Stimulated activated CD8-positive, alpha-beta memory T cell treated with anti-CD3 and anti-CD28 coated beads, Interleukin-15, amount 100 ng/mL, for 48 hours (primary cell): ENCODE measurements around the gene LIMK1.
"Not testable (repeated sequence)": the region's sequence is repeated elsewhere in the genome, so short reads cannot be mapped to it uniquely, and the experiment has no call there.

Experiments
- DNase-seq, 2 donors: peaks; one replicate each; pipeline ENCODE4 v3.0.0-alpha.2; 2020; ENCODE audit warnings: low read depth in 2 of 2

Gene LIMK1

DNA sequence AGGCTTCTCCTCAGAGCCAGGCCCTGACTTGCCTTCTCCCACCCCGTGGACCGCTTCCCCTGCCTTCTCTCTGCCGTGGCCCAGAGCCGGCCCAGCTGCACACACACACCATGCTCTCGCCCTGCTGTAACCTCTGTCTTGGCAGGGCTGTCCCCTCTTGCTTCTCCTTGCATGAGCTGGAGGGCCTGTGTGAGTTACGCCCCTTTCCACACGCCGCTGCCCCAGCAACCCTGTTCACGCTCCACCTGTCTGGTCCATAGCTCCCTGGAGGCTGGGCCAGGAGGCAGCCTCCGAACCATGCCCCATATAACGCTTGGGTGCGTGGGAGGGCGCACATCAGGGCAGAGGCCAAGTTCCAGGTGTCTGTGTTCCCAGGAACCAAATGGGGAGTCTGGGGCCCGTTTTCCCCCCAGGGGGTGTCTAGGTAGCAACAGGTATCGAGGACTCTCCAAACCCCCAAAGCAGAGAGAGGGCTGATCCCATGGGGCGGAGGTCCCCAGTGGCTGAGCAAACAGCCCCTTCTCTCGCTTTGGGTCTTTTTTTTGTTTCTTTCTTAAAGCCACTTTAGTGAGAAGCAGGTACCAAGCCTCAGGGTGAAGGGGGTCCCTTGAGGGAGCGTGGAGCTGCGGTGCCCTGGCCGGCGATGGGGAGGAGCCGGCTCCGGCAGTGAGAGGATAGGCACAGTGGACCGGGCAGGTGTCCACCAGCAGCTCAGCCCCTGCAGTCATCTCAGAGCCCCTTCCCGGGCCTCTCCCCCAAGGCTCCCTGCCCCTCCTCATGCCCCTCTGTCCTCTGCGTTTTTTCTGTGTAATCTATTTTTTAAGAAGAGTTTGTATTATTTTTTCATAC lies 38.0 kb downstream of the LIMK1 start:
- DNase-seq: no peak

DNA sequence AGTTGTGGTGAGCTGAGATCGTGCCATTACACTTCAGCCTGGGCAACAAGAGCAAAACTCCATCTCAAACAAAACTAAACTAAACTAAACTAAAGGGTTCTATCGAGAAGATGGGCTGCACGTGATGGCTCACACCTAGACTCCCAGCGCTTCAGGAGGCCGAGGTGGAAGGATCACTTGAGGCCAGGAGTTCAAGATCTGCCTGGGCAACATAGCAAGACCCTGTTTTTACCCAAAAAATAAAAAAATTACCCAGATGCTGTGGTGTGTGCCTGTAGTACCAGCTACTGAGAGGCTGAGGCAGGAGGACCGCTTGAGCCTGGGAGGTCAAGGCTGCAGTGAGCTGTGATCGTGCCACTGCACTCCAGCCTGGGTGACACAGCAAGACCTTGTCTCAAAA lies 40.3 kb downstream of the LIMK1 start:
- DNase-seq: not testable (repeated sequence)

DNA sequence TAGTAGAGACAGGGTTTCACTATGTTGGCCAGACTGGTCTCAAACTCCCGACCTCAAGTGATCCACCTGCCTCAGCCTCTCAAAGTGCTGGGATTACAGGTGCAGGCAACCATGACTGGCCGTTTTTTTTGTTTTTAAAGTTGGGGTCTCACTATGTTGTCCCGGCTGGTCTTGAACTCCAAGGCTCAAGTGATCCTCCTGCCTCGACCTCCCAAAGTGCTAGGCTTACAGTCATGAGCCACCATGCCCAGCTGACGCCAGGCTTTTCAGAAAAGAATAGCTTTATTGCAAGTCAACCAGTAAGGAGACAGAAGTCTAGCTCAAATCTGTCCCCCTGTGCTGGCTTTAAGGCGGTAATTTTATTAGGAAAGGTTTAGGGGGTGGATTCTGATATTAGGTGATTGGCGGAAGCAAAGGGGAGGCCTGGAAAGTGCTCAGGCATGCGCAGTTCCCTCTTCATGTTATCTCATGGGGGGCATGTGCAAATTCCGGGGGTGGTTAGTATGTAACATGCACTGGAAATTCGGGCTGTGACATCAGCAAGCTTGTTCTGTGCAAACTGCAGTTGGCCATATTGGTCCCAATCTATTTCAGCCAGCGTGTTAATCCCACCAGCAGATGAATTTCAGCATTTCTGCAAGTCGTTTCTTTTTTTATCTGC lies 42.7 kb downstream of the LIMK1 start:
- no peak for DNase-seq

DNA sequence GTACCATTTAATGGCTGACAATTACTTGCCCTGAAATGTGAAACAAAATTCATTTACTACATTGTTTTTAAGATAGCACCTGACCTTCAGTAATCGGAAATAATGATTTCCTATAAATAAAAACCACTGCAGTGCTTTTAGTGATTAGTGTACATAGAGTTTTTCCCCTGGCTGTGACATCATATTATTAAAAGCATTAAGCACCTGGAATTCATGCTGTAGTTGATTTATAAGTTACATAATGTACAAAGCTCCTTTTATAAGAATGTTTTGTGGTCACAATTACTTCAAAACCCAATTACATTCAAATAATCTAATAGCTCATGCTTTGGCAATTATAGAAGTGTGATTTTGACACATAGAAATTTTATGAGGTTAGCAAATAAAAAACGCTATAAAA lies 46.3 kb downstream of the LIMK1 start:
- no peak for DNase-seq

DNA sequence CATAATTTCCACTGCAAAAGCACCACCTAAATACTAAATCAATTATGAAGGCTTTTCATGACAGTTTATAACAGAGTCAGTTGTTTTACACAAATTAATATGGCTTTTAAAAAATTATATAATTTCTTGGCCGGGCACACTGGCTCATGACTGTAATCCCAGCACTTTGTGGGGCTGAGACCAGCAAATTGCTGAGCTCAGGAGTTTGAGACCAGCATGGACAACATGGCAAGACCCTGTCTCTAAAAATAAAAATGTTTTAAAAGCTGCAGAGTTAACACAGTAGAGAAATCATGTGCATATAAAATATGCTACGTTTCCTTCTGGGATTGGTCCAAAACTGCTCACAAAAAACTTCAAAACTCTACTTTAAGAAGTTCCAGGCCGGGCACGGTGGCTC lies 46.9 kb downstream of the LIMK1 start:
- DNase-seq: no peak

DNA sequence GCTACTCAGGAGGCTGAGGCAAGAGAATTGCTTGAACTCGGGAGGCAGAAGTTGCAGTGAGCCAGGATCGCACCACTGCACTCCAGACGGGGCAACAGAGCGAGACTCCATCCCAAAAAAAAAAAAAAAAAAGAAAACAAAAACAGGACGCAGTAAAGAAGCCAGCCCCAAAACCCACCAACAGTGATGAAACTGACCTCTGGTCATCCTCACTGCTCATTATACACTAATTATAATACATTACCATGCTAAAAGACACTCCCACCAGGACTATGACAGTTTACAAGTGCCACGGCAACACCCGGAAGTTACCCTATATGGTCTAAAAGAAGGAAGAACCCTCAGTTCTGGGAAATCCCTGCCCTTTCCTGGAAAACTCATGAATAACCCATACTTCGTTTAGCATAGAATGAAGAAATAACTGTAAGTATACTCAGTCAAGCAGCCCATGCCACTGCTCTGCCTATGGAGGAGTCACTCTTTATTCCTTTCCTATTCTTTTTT lies 50.6 kb downstream of the LIMK1 start:
- no peak for DNase-seq

DNA sequence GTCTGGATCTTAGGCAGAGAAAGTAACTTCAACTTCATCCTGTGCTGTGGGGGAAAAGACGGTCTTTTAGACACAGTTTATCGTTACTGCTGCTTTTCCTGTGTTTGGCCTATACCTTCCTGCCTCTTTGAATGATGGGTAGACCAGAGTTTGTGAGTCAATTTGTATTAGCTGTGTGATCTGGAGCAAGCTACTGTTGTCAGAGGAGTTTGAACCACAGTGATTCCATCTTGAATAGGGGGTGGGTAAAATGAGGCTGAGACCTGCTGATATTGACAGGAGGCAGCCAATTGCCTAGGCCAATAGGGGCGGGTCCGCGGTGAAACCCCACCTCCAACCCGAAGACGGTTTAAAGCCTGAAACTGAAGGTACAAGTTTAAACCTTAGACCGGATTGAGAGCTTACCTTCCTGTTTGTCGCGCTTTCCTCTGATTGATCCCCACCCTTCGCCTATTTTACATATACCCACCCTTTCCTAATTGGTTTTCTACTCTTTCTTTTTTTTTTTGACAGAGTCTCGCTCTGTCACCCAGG lies 54.8 kb downstream of the LIMK1 start:
- DNase-seq: no peak

DNA sequence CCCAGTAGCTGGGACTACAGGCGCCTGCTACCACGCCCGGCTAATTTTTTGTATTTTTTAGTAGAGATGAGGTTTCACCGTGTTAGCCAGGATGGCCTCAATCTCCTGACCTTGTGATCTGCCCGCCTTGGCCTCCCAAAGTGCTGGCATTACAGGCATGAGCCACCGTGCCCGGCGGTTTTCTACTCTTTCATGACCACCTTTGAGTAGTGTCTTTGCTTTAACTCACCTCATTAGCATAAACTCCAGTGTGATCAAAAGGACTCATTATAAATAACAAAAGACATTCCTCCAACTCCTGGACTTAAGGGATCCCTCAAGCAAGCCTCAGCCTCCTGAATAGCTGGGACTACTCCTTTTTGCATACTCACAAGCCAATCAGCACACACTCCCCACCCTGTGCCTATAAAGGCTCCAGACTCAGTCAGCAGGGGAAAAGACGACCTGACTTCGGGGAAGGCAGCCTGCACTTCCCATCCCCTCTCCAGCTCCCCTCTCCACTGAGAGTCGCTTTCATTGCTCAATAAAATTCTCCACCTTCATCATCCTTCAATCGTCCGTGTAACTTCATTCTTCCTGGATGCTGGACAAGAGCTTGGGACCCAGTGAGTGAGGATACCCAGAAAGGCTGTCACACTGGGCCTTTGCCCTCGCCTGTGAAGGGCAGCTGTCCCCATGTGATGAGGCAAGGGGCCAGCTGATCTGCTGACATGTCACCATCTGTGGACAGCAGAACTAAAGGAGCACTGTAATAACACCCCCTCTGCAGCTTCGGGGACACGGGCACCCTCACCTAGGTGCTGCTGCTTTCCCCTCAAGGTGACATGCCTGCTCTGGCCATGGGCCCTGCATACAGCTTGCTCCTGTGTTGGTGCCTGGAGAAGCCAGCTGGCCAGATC lies 55.6 kb downstream of the LIMK1 start:
- DNase-seq: no peak

DNA sequence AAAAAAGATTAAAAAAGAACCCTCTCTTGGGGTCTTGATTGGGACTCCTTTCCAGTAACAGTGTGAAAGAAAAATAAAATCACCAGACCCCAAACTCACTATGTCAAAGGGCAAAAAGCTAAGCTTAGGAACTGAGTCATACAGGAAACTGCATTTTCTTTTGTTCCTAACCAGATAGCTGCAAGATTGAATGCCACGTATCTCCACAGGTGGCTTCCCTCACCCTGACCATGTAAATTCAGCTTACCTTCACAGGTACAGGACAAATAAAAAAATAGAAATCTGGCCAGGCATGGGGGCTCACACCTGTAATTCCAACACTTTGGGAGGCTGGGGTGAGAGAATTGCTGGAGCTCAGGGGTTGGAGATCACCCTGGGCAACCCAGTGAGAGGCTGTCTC lies 58.1 kb downstream of the LIMK1 start:
- no peak for DNase-seq

DNA sequence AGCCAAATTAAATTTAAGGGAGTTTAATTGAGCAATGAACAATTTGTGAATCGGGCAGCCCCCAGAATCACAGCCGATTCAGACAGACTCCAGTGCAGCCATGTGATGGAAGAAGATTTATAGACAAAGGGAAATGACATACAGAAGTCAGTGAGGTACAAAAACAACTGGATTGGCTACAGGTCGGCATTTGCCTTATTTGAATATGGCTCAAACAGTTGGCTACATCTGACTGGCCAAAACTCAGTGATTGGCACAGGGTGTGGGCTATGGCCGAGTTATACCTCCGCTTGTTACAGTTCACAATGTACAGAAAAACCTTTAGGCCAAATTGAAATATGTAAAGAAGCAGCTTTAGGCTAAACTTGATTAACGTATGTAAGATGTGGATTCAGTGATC lies 59.8 kb downstream of the LIMK1 start:
- DNase-seq: no peak

DNA sequence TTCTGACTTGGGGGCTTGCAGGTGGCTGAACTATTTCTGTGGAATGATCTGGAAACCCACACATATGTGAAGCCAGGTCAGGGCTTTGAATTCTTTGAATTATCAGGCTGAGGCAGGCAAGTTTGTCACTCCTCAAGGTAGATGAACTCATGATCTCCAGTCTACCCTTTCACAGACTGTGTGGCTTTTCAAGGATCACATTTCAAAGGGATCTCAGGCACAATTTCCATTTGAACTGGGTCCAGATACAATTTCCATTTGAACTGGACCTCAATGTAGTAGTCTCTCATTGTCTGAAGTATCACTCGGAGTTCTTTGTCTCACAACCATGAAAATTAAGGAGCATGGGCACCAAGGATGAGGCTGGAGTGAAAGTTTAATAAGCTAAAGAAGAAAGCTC lies 64.9 kb downstream of the LIMK1 start:
- no peak for DNase-seq

DNA sequence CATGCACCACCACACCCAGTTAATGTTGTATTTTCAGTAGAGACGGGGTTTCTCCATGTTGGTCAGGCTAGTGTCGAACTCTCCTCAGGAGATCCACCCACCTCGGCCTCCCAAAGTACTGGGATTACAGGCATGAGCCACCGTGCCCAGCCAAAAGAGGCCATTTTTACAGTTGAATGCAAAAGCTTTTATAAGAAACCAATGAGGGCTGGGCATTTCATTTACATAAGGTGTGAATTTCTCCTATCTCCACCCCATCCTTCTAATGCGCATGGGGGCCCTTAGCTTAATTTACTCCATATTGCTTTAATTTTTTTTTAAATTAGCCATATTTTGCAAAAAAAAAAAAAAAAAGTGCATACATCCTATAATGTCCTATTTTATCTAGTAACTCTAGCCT lies 65.5 kb downstream of the LIMK1 start:
- no peak for DNase-seq

DNA sequence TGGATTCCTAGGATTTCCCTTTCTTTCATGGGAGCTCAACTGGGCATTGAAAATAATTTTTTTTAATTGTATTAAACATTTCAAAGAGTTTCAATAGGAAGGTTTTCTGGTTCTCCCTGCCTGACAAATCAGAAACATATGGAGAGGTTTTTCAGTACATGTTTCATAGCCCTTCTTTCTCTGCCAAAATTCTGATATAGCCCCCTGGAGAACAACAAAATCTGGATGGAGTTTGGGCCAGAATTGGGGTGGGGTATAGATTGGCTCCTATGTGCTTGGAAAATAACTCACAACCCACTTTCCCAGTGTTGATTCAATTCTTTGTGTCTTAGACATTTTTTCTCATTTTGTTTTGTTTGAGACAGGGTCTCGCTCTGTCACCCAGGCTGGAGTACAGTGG lies 66.0 kb downstream of the LIMK1 start:
- no peak for DNase-seq

DNA sequence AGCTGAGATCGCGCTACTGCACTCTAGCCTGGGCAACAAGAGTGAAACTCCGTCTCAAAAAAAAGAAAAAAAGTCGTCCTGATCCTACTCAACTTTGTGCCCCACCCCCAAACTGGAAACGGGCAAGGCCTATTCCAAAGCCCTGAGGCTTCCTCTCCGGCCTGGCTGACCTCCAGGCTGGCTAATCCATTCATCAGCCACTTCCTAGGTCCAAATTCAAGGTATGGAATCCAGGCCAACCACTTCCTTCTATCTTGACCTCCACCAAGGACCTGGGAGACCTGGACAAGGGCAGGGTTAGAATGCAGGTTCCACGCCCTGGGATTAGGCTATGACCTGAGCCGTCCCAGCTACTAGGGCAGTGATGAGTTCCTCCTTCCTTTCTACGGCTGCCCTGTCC lies 70.1 kb downstream of the LIMK1 start:
- DNase-seq: no peak

DNA sequence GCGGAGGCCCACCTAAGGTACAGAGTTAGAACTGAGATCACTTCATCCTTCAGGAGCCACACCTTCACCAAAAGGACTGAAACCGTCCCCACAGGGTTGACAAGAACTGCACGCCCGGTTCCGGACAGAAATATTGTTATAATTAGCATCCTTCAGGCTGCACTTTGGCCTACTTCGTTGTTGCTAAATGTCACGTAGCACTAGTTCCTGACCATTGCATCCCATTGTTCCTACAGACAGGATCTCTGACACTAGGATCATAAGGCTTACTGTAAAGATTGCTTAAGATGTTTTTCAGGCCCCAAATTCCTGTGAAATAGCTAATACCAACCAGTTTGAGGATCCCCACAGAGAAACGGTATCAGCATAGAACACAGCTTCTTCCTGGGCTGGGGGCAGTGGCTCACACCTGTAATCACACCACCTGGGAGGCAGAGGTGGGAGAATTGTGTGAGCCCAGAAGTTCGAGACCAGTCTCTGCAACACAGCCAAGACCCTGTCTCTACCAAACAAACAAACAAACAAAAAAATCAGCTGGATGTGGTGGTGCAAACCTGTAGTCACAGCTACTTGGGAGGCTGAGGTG lies 72.3 kb downstream of the LIMK1 start:
- DNase-seq: no peak

DNA sequence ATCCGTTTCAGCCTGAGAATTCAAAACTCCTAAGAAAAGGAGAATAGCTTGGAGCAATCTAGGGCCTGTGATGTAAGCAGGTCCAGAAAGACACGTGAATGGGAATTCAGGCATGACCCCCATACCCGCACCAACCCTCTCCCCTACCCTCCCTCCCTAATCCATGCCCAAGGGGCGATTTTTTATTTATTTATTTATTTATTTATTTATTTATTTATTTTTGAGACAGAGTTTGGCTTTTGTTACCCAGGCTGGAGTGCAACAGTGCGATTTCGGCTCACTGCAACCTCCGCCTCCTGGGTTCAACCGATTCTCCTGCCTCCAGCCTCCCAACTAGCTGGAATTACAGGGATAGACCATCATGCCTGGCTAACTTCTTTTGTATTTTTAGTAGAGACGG lies 74.0 kb downstream of the LIMK1 start:
- no peak for DNase-seq

DNA sequence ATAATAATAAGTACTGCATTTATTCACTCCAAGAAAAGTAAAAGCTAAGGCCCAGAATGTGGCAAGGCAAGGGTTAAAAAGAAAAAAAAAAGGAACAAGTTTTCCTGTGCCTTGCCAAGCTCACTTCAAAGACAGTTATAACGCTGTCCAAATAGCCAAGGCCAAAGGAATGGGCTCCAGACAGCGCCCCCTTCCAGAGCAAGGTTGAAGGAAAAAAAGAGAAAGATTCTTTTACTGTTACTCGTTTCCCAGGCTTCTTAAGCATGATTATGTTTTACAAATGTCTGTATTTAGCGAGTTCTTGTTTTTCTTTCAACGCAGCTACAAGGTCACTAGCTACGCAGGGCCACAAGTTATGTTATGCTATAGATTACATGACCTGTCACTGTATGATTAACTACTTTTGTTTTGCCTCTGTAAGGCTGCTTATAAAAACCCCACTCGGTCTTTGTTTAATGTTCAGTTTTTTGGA lies 81.4 kb downstream of the LIMK1 start:
- DNase-seq: no peak

DNA sequence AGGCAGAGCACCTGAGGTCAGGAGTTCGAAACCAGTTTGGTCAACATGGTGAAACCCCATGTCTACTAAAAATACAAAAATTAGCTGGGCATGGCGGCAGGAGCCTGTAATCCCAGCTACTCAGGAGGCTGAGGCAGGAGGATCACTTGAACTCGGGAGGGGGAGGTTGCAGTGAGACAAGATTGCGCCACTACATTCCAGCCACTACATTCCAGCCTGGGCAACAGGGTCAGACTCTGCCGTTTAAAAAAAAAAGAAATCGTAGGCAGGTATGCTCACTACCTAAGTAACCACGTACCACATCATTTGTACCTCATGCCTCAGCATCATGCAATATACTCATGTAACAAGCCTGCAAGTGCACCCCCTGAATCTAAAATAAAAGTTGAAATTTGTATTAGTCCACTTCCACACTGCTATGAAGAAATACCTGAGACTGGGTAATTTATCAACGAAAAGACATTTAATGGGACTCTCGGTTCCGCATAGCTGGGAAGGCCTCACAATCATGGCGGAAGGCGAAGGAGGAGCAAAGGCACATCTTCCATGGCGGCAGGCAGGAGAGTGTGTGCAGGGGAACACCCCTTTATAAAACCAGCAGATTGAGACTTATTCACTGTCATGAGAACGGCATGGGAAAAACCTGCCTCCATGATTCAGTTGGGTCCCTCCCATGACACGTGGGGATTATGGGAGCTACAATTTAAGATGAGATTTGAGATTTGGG lies 82.4 kb downstream of the LIMK1 start:
- DNase-seq: no peak

DNA sequence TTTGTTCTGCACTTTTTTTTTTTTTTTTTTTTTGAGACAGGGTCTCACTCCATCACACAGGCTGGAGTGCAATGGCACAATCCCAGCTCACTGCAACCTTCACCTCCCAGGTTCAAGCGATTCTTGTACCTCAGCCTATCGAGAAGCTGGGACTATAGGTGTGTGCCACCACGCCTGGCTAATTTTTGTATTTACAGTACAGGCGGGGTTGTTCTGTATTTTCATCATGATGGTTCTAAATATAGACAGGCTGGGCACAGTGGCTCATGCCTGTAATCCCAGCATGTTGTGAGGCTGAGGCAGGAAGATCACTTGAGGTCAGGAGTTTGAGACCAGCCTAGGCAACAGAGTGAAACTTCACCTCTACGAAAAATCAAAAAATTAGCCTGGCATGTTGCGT lies 83.7 kb downstream of the LIMK1 start:
- not testable (repeated sequence) for DNase-seq
